CD4-positive, alpha-beta memory T cell (primary cell): ENCODE measurements around the gene B4GALT7. TPM values are rescaled to one million over a fixed set of nuclear protein-coding genes. Genes with fewer than 3 reads are reported as not detected.

Experiments
- CTCF ChIA-PET: fragments of 350-600 bp; sonication (Branson Sonifier 250); formaldehyde crosslinking; loops from one replicate; lab custom pipeline; 2021; ENCODE audit warnings: inconsistent platforms; ENCODE audit not compliant: partially characterized antibody; lab: Charles Lee
- POLR2A ChIA-PET: fragments of 350-600 bp; sonication (Branson Sonifier 250); formaldehyde crosslinking; loops from one replicate; lab custom pipeline; 2021; ENCODE audit not compliant: partially characterized antibody; lab: Charles Lee
- DNase-seq, 5 donors: peaks; one replicate each; pipeline versions ENCODE4 v3.0.0 to v3.0.0-alpha.2; 2020 to 2022; ENCODE audit warnings: mixed read lengths in 1 of 5
- H3K27ac ChIP-seq: one replicate; pipeline ENCODE4 v1.7.0; 2013; ENCODE audit warnings: low read depth, low read length
- H3K27me3 ChIP-seq: 2 replicates; pipeline ENCODE4 v1.7.0; 2013; ENCODE audit warnings: mild to moderate bottlenecking, low read length, moderate library complexity; ENCODE audit not compliant: insufficient read depth
- H3K36me3 ChIP-seq: 2 replicates; pipeline ENCODE4 v1.7.0; 2013; ENCODE audit warnings: mild to moderate bottlenecking, low read length, moderate library complexity; ENCODE audit not compliant: insufficient read depth
- H3K4me1 ChIP-seq: 2 replicates; pipeline ENCODE4 v1.7.0; 2013; ENCODE audit warnings: mild to moderate bottlenecking, low read length, moderate library complexity; ENCODE audit not compliant: insufficient read depth
- H3K4me3 ChIP-seq, 2 donors: one replicate each; pipeline ENCODE4 v1.7.0; 2013; ENCODE audit warnings: low read length in 2 of 2, mild to moderate bottlenecking in 1 of 2
- H3K9me3 ChIP-seq, 2 donors: one replicate each; pipeline ENCODE4 v1.7.0; 2013; ENCODE audit warnings: low read length in 2 of 2, control low read depth in 1 of 2; ENCODE audit not compliant: control insufficient read depth in 1 of 2
- H3K27ac Mint-ChIP-seq, 7 donors: one replicate each; pipeline ENCODE4 v1.8.0; 2020 to 2021; ENCODE audit warnings: mixed read lengths in 7 of 7, mild to moderate bottlenecking in 6 of 7, inconsistent platforms in 3 of 7, moderate library complexity in 3 of 7
- H3K27me3 Mint-ChIP-seq, 2 donors: one replicate each; pipeline ENCODE4 v1.8.0; 2020 to 2021; ENCODE audit warnings: mixed read lengths in 2 of 2
- H3K36me3 Mint-ChIP-seq, 2 donors: one replicate each; pipeline ENCODE4 v1.8.0; 2020 to 2021; ENCODE audit warnings: mixed read lengths in 2 of 2, inconsistent platforms in 1 of 2, mild to moderate bottlenecking in 1 of 2
- H3K4me1 Mint-ChIP-seq, 4 donors: one replicate each; pipeline ENCODE4 v1.8.0; 2020 to 2021; ENCODE audit warnings: mixed read lengths in 4 of 4, mild to moderate bottlenecking in 1 of 4
- H3K4me3 Mint-ChIP-seq, 8 donors: one replicate each; pipeline ENCODE4 v1.8.0; 2020 to 2021; ENCODE audit warnings: mixed read lengths in 8 of 8, mild to moderate bottlenecking in 7 of 8, moderate library complexity in 6 of 8, inconsistent platforms in 3 of 8
- H3K9me3 Mint-ChIP-seq, 8 donors: one replicate each; pipeline ENCODE4 v1.8.0; 2020 to 2021; ENCODE audit warnings: mixed read lengths in 8 of 8, mild to moderate bottlenecking in 5 of 8, inconsistent platforms in 3 of 8, moderate library complexity in 1 of 8
- intact Hi-C: fragments of 100-400 bp; cut with micrococcal nuclease; formaldehyde crosslinking; loops from one replicate; pipeline ENCODE4 v1.15.1; 2023
- polyA plus RNA-seq, 2 donors: library from polyadenylated mRNA; unstranded; fragments of 300-500 nt; fragmentation: Illumina TruSeq; gene quantifications; one replicate each; pipeline ENCODE4 v1.2.3, GENCODE V29; 2021
- total RNA-seq, 2 experiments: library from RNA; stranded (reverse); gene quantifications; one replicate each; pipeline ENCODE4 v1.2.3, GENCODE V29; 2021

Gene B4GALT7
- total and polyA plus RNA-seq, 4 experiments from 2014 or later = 23.3 to 47.9 (median 34.5) TPM

DNA sequence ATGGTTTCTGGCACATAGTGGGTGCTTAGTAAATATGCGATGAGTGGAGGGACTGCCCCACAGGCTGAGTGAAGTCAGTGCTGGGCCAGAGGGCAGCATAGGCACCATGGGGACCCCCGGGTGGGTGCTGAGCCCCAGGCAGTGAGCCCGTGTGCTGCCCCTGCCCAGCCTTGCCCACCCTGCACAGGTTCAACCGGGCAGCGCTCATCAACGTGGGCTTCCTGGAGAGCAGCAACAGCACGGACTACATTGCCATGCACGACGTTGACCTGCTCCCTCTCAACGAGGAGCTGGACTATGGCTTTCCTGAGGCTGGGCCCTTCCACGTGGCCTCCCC is 7.2 kb downstream of the B4GALT7 start:
- H3K4me1 Mint-ChIP-seq = peaks cover 10 to 24% (median 18%) of the 10 kb centered on the region in 4 donors
- DNase-seq = no peak
- H3K27me3 ChIP-seq = no peaks in the 10 kb centered on the region
- H3K4me3 Mint-ChIP-seq = peak overlapping the region in 1 of 8 donors; percentile 10
- H3K9me3 Mint-ChIP-seq = peaks cover 0 to 2% (median 0%) of the 10 kb centered on the region in 8 donors
- no peak overlapping the region for H3K4me3 ChIP-seq
- POLR2A ChIA-PET = interaction anchor here (0.8 kb wide), 1 partner anchor 9 kb away, joined by 3 read pairs; no protein-coding TSS in a partner anchor
- no peaks in the 10 kb centered on the region for H3K9me3 ChIP-seq
- H3K27ac Mint-ChIP-seq = peak overlapping the region in 2 of 7 donors; percentile 68 to 74
- H3K27ac ChIP-seq = no peak overlapping the region
- H3K36me3 Mint-ChIP-seq = peaks cover 0 to 29% of the 10 kb centered on the region in 2 donors
- intact Hi-C loops = loop anchor here (1.0 kb wide), 1 partner anchor 455 kb away; no protein-coding TSS in a partner anchor
- H3K36me3 ChIP-seq = no peaks in the 10 kb centered on the region
- no peaks in the 10 kb centered on the region for H3K27me3 Mint-ChIP-seq
- CTCF ChIA-PET = interaction anchor here (0.8 to 3.4 kb wide), 13 partner anchors 10 to 482 kb away, joined by 3 to 18 read pairs (median 3); partner anchors contain the start of gene TMED9
- peaks cover 10% of the 10 kb centered on the region for H3K4me1 ChIP-seq

DNA sequence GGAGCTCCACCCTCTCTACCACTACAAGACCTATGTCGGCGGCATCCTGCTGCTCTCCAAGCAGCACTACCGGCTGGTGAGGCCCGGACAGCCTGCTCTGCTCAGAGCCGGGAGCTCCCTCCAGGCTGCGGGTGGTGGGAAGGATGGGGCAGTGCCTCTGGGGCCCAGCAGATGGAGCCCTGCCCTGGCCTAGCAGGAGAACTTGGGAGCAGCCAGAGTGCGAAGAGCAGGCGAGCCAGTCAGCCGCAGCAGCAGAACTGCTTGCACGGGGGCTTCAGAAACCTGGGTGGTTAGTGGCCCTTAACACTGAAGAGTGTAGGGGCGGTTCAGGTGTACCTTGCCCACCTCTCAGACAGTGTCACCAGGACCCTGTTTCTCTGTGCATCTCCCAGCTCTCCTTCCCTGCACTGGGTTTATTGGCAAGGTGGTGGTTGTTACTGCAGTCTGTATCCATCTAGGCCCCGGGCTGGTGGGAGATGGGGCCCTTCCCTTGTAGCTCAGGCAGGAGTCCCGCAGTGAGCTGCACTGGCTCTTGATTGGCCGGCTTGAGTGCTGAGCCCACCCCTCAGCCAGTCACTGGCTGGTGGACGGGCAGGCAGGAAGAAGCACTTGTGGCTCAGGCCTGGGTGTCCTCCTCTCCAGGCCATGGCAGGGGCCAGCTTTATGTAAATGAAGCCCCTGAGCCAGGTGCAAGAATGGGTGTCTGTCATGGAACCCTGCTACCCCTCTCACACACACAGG is 7.7 kb downstream of the B4GALT7 start:
- no peaks in the 10 kb centered on the region for H3K36me3 ChIP-seq
- H3K4me1 ChIP-seq = peaks cover 5% of the 10 kb centered on the region
- H3K9me3 ChIP-seq = no peaks in the 10 kb centered on the region
- Mint-ChIP-seq H3K4me1 (peaks cover 10 to 20% (median 16%) of the 10 kb centered on the region in 4 donors), H3K27ac (peak overlapping the region in 3 of 7 donors; percentile 22 to 68 (median 30)), H3K9me3 (peaks cover 0 to 2% (median 0%) of the 10 kb centered on the region in 8 donors), H3K36me3 (peaks cover 0 to 26% of the 10 kb centered on the region in 2 donors), H3K27me3 (no peaks in the 10 kb centered on the region), H3K4me3 (peak overlapping the region in 1 of 8 donors; percentile 10)
- intact Hi-C loops = loop anchor here (1.0 kb wide), 1 partner anchor 455 kb away; no protein-coding TSS in a partner anchor
- no peak overlapping the region for H3K4me3 ChIP-seq
- DNase-seq = peak; percentile 50 to 58 (median 55)
- no peak overlapping the region for H3K27ac ChIP-seq
- ChIA-PET CTCF (interaction anchor here (0.8 to 3.4 kb wide), 14 partner anchors 9 to 482 kb away, joined by 3 to 18 read pairs (median 4); partner anchors contain the start of gene TMED9), POLR2A (interaction anchor here (0.8 kb wide), 1 partner anchor 9 kb away, joined by 3 read pairs; no protein-coding TSS in a partner anchor)
- no peaks in the 10 kb centered on the region for H3K27me3 ChIP-seq

DNA sequence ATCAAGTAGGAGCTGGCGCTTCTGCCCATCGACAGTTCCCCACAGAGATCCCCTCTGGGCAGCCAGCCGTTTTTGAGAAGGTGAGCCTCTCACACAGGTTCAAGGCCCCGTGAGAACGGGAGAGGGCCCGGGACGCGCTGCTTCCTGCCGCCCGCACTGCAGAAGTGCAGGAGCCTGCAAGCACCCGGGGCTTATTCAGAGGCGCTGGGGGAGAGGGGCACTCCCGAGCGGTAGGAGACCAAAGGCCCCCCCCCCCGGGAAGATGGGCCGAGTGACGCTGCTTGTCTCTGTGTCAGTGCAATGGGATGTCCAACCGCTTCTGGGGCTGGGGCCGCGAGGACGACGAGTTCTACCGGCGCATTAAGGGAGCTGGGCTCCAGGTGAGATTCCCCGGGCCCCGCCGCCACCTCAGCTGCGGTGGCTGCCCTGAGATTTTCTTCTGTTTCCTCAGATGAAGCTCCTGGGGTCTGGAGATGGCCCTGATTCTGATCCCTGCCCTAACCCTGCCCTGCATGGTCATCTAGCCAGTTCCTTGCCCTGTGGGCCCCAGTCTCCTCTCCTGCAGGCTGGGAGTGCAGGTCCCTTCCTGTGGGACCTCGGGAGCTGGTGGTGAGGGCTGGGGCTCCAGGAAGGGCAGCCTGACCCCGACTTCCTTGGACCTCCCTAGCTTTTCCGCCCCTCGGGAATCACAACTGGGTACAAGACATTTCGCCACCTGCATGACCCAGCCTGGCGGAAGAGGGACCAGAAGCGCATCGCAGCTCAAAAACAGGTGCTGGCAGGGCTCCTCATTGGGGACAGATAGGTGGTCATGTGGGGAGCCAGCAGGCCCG is 8.5 kb downstream of the B4GALT7 start:
- ChIA-PET CTCF (interaction anchor here (1.0 to 3.4 kb wide), 10 partner anchors 9 to 481 kb away, joined by 3 to 18 read pairs (median 3); no protein-coding TSS in a partner anchor), POLR2A (no interaction called here)
- Histone ChIP-seq H3K27ac (no peak overlapping the region), H3K4me1 (peaks cover 5% of the 10 kb centered on the region), H3K27me3 (no peaks in the 10 kb centered on the region), H3K9me3 (no peaks in the 10 kb centered on the region), H3K36me3 (no peaks in the 10 kb centered on the region), H3K4me3 (no peak overlapping the region)
- peaks cover 0 to 24% of the 10 kb centered on the region in 2 donors for H3K36me3 Mint-ChIP-seq
- intact Hi-C loops = no loop called here
- H3K9me3 Mint-ChIP-seq = peaks cover 0 to 2% (median 0%) of the 10 kb centered on the region in 8 donors
- H3K27me3 Mint-ChIP-seq = no peaks in the 10 kb centered on the region
- no peak overlapping the region for H3K27ac Mint-ChIP-seq
- no peak overlapping the region for H3K4me3 Mint-ChIP-seq
- DNase-seq = no peak
- H3K4me1 Mint-ChIP-seq = peaks cover 10 to 17% (median 14%) of the 10 kb centered on the region in 4 donors

DNA sequence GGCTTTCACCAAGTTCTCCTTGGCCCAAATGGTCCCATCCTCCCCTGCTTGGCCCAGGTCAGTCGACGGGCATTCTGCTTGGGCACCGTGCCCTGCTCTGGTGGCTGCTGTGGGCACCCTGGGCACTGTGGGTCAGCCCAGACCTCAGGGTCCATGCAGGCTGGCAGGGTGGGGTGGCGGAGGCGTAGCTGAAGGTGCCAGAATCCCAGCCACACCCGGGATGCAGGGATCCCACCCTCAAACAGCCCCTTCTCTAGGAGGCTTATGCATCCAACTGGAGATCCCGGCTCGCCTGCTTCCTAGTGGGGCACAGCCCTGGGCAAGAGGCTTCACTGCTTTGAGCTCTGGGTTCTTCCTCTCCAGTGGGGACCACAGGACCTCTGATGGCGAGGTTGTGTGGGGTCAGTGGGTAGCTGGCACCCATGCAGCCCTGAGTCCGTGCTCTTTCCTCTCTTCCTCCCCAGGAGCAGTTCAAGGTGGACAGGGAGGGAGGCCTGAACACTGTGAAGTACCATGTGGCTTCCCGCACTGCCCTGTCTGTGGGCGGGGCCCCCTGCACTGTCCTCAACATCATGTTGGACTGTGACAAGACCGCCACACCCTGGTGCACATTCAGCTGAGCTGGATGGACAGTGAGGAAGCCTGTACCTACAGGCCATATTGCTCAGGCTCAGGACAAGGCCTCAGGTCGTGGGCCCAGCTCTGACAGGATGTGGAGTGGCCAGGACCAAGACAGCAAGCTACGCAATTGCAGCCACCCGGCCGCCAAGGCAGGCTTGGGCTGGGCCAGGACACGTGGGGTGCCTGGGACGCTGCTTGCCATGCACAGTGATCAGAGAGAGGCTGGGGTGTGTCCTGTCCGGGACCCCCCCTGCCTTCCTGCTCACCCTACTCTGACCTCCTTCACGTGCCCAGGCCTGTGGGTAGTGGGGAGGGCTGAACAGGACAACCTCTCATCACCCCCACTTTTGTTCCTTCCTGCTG is 9.4 kb downstream of the B4GALT7 start:
- ChIA-PET POLR2A (no interaction called here), CTCF (interaction anchor here (1.0 to 3.4 kb wide), 3 partner anchors 9 to 453 kb away, joined by 3 to 18 read pairs (median 4); no protein-coding TSS in a partner anchor)
- peaks cover 0 to 2% (median 0%) of the 10 kb centered on the region in 8 donors for H3K9me3 Mint-ChIP-seq
- peaks cover 0 to 20% of the 10 kb centered on the region in 2 donors for H3K36me3 Mint-ChIP-seq
- H3K9me3 ChIP-seq = no peaks in the 10 kb centered on the region
- H3K27ac Mint-ChIP-seq = peak overlapping the region in 1 of 7 donors; percentile 29
- DNase-seq = no peak
- H3K27ac ChIP-seq = no peak overlapping the region
- H3K27me3 Mint-ChIP-seq = no peaks in the 10 kb centered on the region
- intact Hi-C loops = no loop called here
- no peaks in the 10 kb centered on the region for H3K27me3 ChIP-seq
- peaks cover 5% of the 10 kb centered on the region for H3K4me1 ChIP-seq
- H3K4me3 ChIP-seq = no peak overlapping the region
- peaks cover 7 to 14% (median 10%) of the 10 kb centered on the region in 4 donors for H3K4me1 Mint-ChIP-seq
- H3K4me3 Mint-ChIP-seq = no peak overlapping the region
- H3K36me3 ChIP-seq = no peaks in the 10 kb centered on the region

DNA sequence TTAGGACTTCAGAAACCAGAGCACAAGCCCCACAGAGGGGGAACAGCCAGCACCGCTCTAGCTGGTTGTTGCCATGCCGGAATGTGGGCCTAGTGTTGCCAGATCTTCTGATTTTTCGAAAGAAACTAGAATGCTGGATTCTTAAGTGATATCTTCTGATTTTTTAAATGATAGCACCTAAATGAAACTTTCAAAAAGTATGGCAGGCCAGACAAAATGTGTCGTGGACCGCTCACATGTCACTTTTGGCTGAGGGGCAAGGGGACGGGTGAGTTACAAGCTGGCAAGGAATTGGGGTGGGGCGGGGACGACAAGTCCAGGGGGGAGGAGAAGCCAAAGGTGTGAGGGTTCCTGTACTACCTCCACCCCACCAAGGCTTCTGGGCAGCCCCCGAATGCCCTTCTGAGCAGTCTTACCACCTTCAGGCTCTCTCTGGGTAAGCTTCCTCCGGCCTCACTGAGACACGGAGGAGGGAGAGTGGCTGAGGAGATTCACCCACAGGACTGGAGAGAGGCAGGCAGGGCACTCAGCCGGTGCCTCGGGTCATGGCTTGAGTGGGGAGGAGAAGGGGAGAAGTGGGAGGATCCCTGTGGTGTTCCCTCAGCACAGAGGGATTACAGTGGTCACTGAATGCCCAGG is 10.3 kb downstream of the B4GALT7 start:
- Histone ChIP-seq H3K27me3 (no peaks in the 10 kb centered on the region), H3K36me3 (no peaks in the 10 kb centered on the region), H3K4me1 (peaks cover 5% of the 10 kb centered on the region), H3K9me3 (no peaks in the 10 kb centered on the region), H3K27ac (no peak overlapping the region), H3K4me3 (no peak overlapping the region)
- H3K27me3 Mint-ChIP-seq = no peaks in the 10 kb centered on the region
- peaks cover 0 to 17% of the 10 kb centered on the region in 2 donors for H3K36me3 Mint-ChIP-seq
- H3K27ac Mint-ChIP-seq = peak overlapping the region in 3 of 7 donors; percentile 23 to 76 (median 47)
- peaks cover 7 to 14% (median 10%) of the 10 kb centered on the region in 4 donors for H3K4me1 Mint-ChIP-seq
- DNase-seq = no peak
- peaks cover 0 to 2% (median 0%) of the 10 kb centered on the region in 8 donors for H3K9me3 Mint-ChIP-seq
- ChIA-PET POLR2A (no interaction called here), CTCF (no interaction called here)
- intact Hi-C loops = no loop called here
- H3K4me3 Mint-ChIP-seq = peak overlapping the region in 1 of 8 donors; percentile 39
